Stimulated activated CD4-positive, alpha-beta T cell treated with anti-CD3 and anti-CD28 coated beads, Interleukin-1b, Interleukin-23, amount 100 ng/mL, for 4 hours (primary cell): ENCODE measurements around the gene PCSK4.
"Not testable (repeated sequence)": the region's sequence is repeated elsewhere in the genome, so short reads cannot be mapped to it uniquely, and the experiment has no call there.

ENCODE experiments used
- DNase-seq, 2 donors: peaks; one replicate each; pipeline ENCODE4 v3.0.0-alpha.2; 2020; ENCODE audit warnings: low read depth in 2 of 2

PCSK4 gene

GRCh38 chr19:1490311-1491113, at the start of gene PCSK4:
PCSK4 (minus strand) TSS chr19:1490350; CDS start chr19:1490346, 4 bp downstream.
- peak; percentile 97 to 98 for DNase-seq

GRCh38 chr19:1539749-1540148, 49.6 kb upstream of the PCSK4 start:
- DNase-seq, result not testable (repeated sequence)

- no peak for DNase-seq
Observed at GRCh38 chr19:1538978-1539377, 48.8 kb upstream of the PCSK4 start.

- not testable (repeated sequence) for DNase-seq
Observed at GRCh38 chr19:1535699-1536098, 45.5 kb upstream of the PCSK4 start.

GRCh38 chr19:1534972-1535371, 44.8 kb upstream of the PCSK4 start:
- no peak for DNase-seq

GRCh38 chr19:1533510-1534150, 43.5 kb upstream of the PCSK4 start:
- DNase-seq, result no peak

GRCh38 chr19:1532003-1532402, 41.9 kb upstream of the PCSK4 start:
- no peak for DNase-seq

GRCh38 chr19:1531587-1531986, 41.4 kb upstream of the PCSK4 start:
- no peak for DNase-seq

GRCh38 chr19:1530856-1531255, 40.7 kb upstream of the PCSK4 start:
- not testable (repeated sequence) for DNase-seq

GRCh38 chr19:1529430-1529816, 39.3 kb upstream of the PCSK4 start:
- DNase-seq, result no peak

GRCh38 chr19:1528596-1529429, 38.7 kb upstream of the PCSK4 start:
- DNase-seq, result no peak

GRCh38 chr19:1527650-1528309, 37.6 kb upstream of the PCSK4 start:
- no peak for DNase-seq

- DNase-seq, result no peak
Observed at GRCh38 chr19:1526979-1527649, 37.0 kb upstream of the PCSK4 start.

GRCh38 chr19:1526066-1526778, 36.1 kb upstream of the PCSK4 start:
- no peak for DNase-seq

- DNase-seq, result no peak
Observed at GRCh38 chr19:1525343-1525742, 35.2 kb upstream of the PCSK4 start.

GRCh38 chr19:1524972-1525325, 34.8 kb upstream of the PCSK4 start:
- no peak for DNase-seq

- DNase-seq, result no peak
Observed at GRCh38 chr19:1524287-1524971, 34.3 kb upstream of the PCSK4 start.

- no peak for DNase-seq
Observed at GRCh38 chr19:1523412-1524286, 33.5 kb upstream of the PCSK4 start, which contains the start of gene PLK5. PLK5 (plus strand) TSS chr19:1524077; CDS start chr19:1526997, 2,920 bp downstream.

- DNase-seq, result no peak
Observed at GRCh38 chr19:1522838-1523237, 32.7 kb upstream of the PCSK4 start.
